Sigmoid colon (tissue), 4 donors: Measurements from ENCODE around the gene APLP2.

Experiments used
- CTCF ChIP-seq, 4 experiments: fragments of 450-650 bp in 3 of 4; fragments of 200-600 bp in 1 of 4; IDR thresholded peaks; one replicate each; pipeline ENCODE4 v1.5.1; 2016 to 2019; ENCODE audit warnings: antibody characterized with exemption in 4 of 4, mild to moderate bottlenecking in 3 of 4, moderate library complexity in 2 of 4
- POLR2A ChIP-seq, 2 donors: fragments of 450-650 bp; IDR thresholded peaks; one replicate each; pipeline ENCODE4 v1.6.1; 2016; ENCODE audit warnings: antibody characterized with exemption in 2 of 2, mild to moderate bottlenecking in 2 of 2, moderate library complexity in 2 of 2
- POLR2AphosphoS5 ChIP-seq, 4 donors: sonication (generic); formaldehyde crosslinking; IDR thresholded peaks; one replicate each; pipeline ENCODE4 v1.6.1; 2017; ENCODE audit warnings: antibody characterized with exemption in 4 of 4

DNA sequence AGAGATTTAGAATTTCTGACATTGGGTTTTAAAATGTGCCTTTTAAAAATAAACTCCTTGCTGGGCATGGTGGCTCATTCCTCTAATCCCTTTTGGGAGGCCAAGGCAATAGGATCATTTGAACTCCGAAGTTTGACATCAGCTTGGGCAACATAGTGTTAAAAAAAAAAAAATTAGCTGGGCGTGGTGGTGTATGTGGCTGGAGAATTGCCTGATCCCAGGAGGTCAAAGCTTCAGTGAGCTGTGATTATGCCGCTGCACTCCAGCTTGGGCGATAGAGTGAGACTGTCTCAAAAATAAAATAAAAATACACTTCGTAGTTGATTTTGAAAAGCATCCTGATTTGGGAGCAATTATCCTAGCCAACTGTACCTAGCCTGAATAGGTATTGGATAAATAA lies 3.4 kb upstream of the APLP2 start:
- no peak for TF ChIP-seq POLR2AphosphoS5 (IDR thresholded peaks at IDR 0.05)
- TF ChIP-seq CTCF (IDR thresholded peaks at IDR 0.05), result no peak
- no peak for TF ChIP-seq POLR2A (IDR thresholded peaks at IDR 0.05)
